ACC112 (cell line): ENCODE measurements around the gene MAGI2.

Source experiments
- H2AFZ ChIP-seq: fragments of 200-600 bp; sonication (generic); one replicate; pipeline ENCODE4 v1.6.0; 2017; ENCODE audit warnings: antibody characterized with exemption, low read length; ENCODE audit not compliant: unreplicated experiment
- H3K27ac ChIP-seq: fragments of 200-600 bp; sonication (generic); 2 replicates; pipeline ENCODE4 v1.5.1; 2014; ENCODE audit warnings: low read depth, mild to moderate bottlenecking, antibody characterized with exemption, low read length, moderate library complexity
- H3K27me3 ChIP-seq: fragments of 200-600 bp; sonication (generic); 2 replicates; pipeline ENCODE4 v1.6.1; 2014; ENCODE audit warnings: mild to moderate bottlenecking, antibody characterized with exemption, low read length, moderate library complexity, mixed read lengths; ENCODE audit not compliant: insufficient read depth
- H3K36me3 ChIP-seq: fragments of 200-600 bp; sonication (generic); 2 replicates; pipeline ENCODE4 v1.6.1; 2016; ENCODE audit warnings: mild to moderate bottlenecking, antibody characterized with exemption, low read length, moderate library complexity, mixed read lengths; ENCODE audit not compliant: insufficient read depth
- H3K4me1 ChIP-seq: fragments of 200-600 bp; sonication (generic); one replicate; pipeline ENCODE4 v1.6.1; 2016; ENCODE audit warnings: low read length, mixed read lengths; ENCODE audit not compliant: insufficient read depth, unreplicated experiment, control insufficient read depth
- H3K4me3 ChIP-seq: fragments of 200-600 bp; sonication (generic); 2 replicates; pipeline ENCODE4 v1.5.1; 2014; ENCODE audit warnings: mild to moderate bottlenecking, low read depth, low read length
- H3K79me2 ChIP-seq: fragments of 200-600 bp; sonication (generic); one replicate; pipeline ENCODE4 v1.6.0; 2016; ENCODE audit warnings: low read length; ENCODE audit not compliant: control insufficient read depth, unreplicated experiment, insufficient read depth

The MAGI2 gene

DNA sequence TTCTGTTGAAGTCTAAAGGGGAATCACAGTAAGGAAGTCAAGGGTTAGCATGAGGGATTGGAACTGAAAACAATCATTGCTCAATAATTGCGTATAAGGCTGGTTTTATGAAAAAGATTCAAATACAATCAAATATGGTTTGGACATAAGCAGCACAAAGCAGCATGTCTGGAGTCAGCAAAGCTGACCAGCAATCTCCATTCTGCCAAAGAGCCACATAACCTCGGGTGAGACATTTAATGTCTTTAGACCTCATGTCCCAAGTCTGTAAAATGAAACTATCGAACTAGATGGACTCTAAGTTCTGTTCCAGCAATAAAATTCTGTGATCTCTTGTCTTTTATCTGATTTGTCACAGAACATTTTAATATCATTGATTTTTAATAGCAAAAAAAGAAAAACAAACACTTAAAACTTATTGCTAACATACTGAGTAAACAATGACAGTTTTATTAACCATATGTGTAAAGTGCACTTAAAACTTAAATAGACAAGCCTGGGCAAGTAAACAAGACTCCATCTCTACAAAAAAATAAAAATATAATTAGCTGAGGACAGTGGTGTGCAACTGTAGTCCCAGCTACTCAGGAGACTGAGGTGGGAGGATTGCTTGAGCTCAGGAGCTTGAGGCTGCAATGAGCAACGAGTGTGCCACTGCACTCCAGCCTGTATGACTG is 217.0 kb downstream of the MAGI2 start:
- H2AFZ ChIP-seq = no peak overlapping the region
- peaks cover 6% of the 10 kb centered on the region for H3K4me1 ChIP-seq
- H3K4me3 ChIP-seq = no peak overlapping the region
- no peak overlapping the region for H3K27ac ChIP-seq
- no peaks in the 10 kb centered on the region for H3K27me3 ChIP-seq
- no peaks in the 10 kb centered on the region for H3K36me3 ChIP-seq
- no peaks in the 10 kb centered on the region for H3K79me2 ChIP-seq

DNA sequence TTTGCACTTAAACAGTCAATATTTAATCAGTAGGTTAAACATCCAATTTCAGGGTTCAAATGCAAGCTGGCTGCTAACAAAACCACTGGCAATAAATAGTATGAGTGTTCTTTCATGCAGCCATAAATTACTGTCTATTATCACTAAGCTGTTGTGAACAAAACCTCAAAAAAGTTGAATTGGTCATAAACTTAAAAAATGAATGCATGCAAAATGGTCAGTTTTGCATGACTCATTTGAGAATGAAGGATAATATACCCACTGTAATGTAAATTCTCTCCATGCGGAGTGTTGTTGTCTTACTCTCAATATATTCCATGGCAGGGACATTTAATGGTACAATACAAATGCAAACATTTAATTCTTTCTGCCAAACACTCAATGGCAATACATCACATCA is 226.4 kb downstream of the MAGI2 start:
- no peak overlapping the region for H2AFZ ChIP-seq

DNA sequence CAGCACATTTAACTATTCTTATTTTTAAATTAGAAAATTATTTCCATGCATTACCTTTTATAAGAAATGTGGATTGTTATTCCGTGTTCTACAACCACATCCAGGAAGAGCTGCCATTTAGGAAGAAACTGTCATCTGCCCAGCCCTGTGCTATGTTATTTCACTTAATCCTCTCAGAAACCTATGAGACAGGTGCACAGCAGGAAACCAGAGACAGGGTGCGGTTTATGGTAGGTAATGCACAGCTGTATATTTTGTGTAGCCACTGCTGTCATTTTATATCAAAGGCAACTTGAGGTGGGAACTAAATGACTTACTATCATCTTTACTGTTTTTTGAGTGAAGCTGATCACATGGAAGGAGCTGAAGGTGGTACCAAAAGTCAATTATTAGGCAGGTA is 232.3 kb downstream of the MAGI2 start:
- no peak overlapping the region for H3K4me3 ChIP-seq
- no peak overlapping the region for H2AFZ ChIP-seq

More for the DNA sequence above, 226.4 kb downstream of the MAGI2 start:
- Histone ChIP-seq H3K36me3 (no peaks in the 10 kb centered on the region), H3K79me2 (no peaks in the 10 kb centered on the region), H3K4me3 (no peak overlapping the region), H3K27me3 (no peaks in the 10 kb centered on the region), H3K27ac (no peak overlapping the region), H3K4me1 (no peaks in the 10 kb centered on the region)

DNA sequence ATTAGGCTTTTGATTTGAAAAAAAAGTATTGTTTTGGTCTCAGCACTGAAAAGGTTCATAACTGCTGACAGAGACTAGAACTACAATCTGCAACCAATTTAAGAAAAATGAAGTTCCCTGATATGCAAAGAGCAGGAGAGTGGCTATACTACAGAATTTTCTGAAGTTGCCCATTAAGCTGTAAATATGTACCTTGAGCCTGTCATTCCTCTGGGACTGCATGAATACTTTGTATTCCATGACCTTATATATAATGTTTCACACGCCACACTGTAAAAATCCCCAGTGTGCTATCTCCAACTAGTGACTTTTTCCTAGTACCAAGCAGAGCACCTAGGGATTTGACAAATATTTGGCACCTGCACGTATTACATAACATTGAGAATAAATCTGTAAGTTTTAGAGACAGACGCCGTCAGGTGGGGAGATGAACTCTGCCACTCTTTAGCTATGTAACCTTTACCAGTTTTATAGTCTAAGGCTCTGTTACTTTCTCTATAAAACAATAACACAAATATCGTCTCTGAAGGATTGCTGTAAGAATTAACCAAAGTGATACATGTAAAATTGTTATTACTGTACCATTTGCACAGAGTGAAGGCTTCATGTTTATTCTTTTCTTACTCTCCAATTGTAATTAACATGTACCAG is 235.4 kb downstream of the MAGI2 start:
- peaks cover 6% of the 10 kb centered on the region for H3K4me1 ChIP-seq
- no peak overlapping the region for H2AFZ ChIP-seq
- H3K27ac ChIP-seq = no peak overlapping the region
- no peaks in the 10 kb centered on the region for H3K79me2 ChIP-seq
- no peaks in the 10 kb centered on the region for H3K36me3 ChIP-seq
- no peak overlapping the region for H3K4me3 ChIP-seq
- no peaks in the 10 kb centered on the region for H3K27me3 ChIP-seq

More for the DNA sequence above, 232.3 kb downstream of the MAGI2 start:
- Histone ChIP-seq H3K36me3 (no peaks in the 10 kb centered on the region), H3K27me3 (no peaks in the 10 kb centered on the region), H3K27ac (no peak overlapping the region), H3K4me1 (peaks cover 6% of the 10 kb centered on the region), H3K79me2 (no peaks in the 10 kb centered on the region)

DNA sequence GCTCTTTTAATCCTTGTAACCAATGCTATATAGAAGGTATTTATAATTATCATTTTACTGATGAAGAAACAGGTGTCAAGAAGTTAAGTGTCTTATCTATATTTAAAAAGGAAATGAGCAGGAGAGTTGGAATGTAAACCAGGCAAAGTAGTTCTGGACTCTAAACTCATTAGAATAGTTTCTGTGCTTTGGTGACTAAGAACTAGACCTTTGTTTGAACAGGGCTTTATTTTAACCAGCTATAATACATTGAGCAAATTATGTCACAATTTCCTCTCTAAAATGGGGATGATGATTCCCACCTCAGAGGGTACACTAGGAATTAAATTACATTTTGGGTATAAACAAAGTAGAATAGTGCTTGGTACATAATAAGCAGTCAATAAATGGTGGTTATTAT is 236.0 kb downstream of the MAGI2 start:
- no peaks in the 10 kb centered on the region for H3K27me3 ChIP-seq
- H3K27ac ChIP-seq = no peak overlapping the region
- H3K79me2 ChIP-seq = no peaks in the 10 kb centered on the region
- H2AFZ ChIP-seq = no peak overlapping the region
- peaks cover 6% of the 10 kb centered on the region for H3K4me1 ChIP-seq
- H3K4me3 ChIP-seq = no peak overlapping the region
- no peaks in the 10 kb centered on the region for H3K36me3 ChIP-seq

DNA sequence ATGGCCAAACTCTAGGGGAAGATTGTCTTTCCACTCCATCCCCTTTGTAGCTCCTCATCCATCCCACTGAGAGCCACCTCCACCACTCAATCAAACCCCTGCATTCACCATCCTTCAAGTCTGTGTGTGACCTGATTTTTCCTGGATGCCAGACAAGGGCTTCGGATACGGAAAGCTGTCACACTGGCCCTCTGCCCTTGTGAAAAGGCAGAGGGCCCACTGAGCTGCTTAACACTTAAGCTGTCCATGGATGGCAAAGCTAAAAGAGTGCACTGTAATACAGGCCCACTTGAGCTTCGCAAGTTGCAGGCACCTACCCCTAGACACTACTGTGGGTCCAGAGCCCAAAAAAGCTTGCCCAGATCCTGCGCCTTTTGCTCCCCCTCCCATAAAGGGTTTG is 237.2 kb downstream of the MAGI2 start:
- Histone ChIP-seq H3K4me1 (peaks cover 6% of the 10 kb centered on the region), H2AFZ (no peak overlapping the region), H3K27ac (no peak overlapping the region), H3K79me2 (no peaks in the 10 kb centered on the region), H3K36me3 (no peaks in the 10 kb centered on the region), H3K27me3 (no peaks in the 10 kb centered on the region), H3K4me3 (no peak overlapping the region)

DNA sequence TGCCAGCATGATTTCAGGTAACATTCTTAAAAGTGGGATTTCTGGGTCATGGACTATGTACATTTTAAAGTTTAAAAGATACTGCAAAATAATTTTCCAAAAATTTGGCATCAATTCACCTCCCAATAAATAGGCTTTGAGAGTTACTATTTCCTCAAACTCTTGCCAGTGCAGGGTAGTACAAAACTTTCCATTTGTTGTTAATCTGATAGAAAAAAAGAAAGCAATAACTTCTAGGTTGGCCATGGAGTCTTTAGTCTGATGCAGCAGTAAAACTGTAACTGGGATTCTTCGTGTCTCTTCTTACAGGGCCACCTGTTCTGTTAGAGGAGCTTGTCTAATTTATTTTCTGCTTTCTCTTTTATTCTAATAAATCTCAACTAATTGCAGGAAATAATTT is 241.1 kb downstream of the MAGI2 start:
- no peak overlapping the region for H3K4me3 ChIP-seq
- no peak overlapping the region for H2AFZ ChIP-seq
- H3K27ac ChIP-seq = no peak overlapping the region
- no peaks in the 10 kb centered on the region for H3K36me3 ChIP-seq
- no peaks in the 10 kb centered on the region for H3K27me3 ChIP-seq
- H3K4me1 ChIP-seq = peaks cover under 1% of the 10 kb centered on the region
- H3K79me2 ChIP-seq = no peaks in the 10 kb centered on the region

DNA sequence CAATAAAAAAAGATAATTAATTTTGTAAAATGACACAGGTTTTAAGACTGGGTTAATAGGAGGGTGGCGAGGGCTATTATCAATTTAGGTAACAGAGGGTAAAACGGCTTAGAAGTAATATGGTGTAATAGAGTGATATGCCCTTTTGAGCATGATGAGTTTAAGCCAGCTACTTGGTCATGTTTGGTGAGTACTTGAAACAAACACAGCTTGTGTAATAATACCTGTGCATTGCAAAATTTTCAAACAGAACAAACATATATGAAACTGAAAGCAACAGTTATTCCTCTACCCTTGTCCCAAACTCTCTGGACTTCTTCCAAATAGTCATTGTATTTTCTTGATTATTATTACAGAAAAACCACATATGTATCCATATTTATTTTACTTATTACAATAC is 241.7 kb downstream of the MAGI2 start:
- no peak overlapping the region for H3K4me3 ChIP-seq
- H3K27me3 ChIP-seq = no peaks in the 10 kb centered on the region
- no peaks in the 10 kb centered on the region for H3K36me3 ChIP-seq
- no peaks in the 10 kb centered on the region for H3K4me1 ChIP-seq
- no peak overlapping the region for H2AFZ ChIP-seq
- H3K79me2 ChIP-seq = no peaks in the 10 kb centered on the region
- no peak overlapping the region for H3K27ac ChIP-seq

DNA sequence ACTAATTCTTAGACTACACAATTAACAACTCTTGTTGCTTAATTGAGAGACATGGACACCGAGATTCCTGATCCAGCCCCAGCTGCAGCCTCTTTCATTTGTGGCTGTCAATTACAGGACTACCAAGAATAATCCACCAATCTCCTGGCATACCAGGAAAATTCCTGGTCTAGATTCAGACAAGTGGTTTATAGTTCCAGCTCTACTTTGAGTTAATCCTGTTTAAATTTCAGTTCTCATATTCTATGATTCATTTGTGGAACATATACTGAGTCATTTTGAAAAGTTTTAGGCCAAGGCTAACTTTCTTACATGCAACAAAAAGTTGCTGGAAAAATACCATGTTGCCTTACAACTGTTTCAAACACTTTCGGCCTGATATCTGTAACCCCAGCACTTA is 253.5 kb downstream of the MAGI2 start:
- H3K27ac ChIP-seq = no peak overlapping the region
- no peaks in the 10 kb centered on the region for H3K4me1 ChIP-seq
- H3K36me3 ChIP-seq = no peaks in the 10 kb centered on the region
- no peak overlapping the region for H2AFZ ChIP-seq
- H3K79me2 ChIP-seq = no peaks in the 10 kb centered on the region
- H3K4me3 ChIP-seq = no peak overlapping the region
- H3K27me3 ChIP-seq = no peaks in the 10 kb centered on the region

DNA sequence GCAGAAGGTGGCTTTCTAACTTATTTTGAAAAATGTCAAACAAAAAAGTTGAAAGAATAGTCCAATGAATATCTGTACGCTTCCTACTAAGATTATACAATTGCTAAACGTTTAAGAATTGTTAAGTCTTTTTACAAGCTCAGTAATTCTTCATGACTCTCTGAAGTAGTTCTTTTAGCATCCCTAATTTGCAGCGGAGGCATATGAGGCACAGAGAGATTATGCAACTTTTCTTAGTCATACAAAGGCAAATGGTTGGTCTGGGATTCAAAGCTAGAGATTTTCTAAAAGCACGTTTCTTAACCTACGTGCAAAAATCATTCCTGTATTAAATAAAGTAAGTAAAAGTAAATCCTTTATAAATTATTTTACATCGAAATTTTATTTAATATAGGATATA is 254.2 kb downstream of the MAGI2 start:
- Histone ChIP-seq H2AFZ (no peak overlapping the region), H3K4me3 (no peak overlapping the region), H3K27me3 (no peaks in the 10 kb centered on the region), H3K4me1 (no peaks in the 10 kb centered on the region), H3K79me2 (no peaks in the 10 kb centered on the region), H3K27ac (no peak overlapping the region), H3K36me3 (no peaks in the 10 kb centered on the region)

DNA sequence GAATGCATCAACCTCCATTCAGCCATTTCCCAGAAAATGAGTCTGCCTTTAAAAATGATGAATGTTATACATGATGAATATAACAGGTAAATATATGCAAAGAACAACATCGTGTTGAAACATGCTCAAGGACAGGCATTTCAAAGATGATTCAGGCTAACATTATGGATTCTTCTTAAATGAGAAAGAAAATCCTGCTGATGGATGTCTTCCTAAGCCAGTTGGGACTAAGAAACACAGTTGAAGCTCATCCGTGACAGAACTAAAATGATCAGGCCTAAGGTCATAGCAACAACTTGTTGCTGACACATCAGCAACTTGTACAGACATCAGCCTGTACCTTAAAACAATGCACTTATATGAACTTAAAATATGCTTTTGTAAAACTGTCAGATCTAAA is 267.9 kb downstream of the MAGI2 start:
- Histone ChIP-seq H3K4me3 (no peak overlapping the region), H3K36me3 (no peaks in the 10 kb centered on the region), H2AFZ (no peak overlapping the region), H3K79me2 (no peaks in the 10 kb centered on the region), H3K4me1 (peaks cover 10% of the 10 kb centered on the region), H3K27ac (no peak overlapping the region), H3K27me3 (no peaks in the 10 kb centered on the region)
